Measurements from ENCODE around the gene CPED1.

GRCh38 chr7:121084748-121085336 lies 96.3 kb downstream of the CPED1 start:
- TF ChIP-seq CTCF (IDR thresholded peaks at IDR 0.05) (no peak), POLR2A (IDR thresholded peaks at IDR 0.05) (no peak)
